ENCODE measurements around the gene NXT2.
A peak's percentile ranks its signal among the peaks of the same experiment; 100 is the strongest.

The NXT2 gene

GRCh38 chrX:109536439-109537323 is at the start of gene NXT2:
Gene NXT2, plus strand, starts transcription at chrX:109536844. Its CDS starts 163 bp downstream, at chrX:109537007.
- TF ChIP-seq CTCF (conservative IDR thresholded peaks at IDR 0.05), result no peak
- peak within 1 kb of the TSS; percentile 63 for H3K27ac ChIP-seq

GRCh38 chrX:109487640-109488039 is 49.0 kb upstream of the NXT2 start:
- TF ChIP-seq CTCF (conservative IDR thresholded peaks at IDR 0.05), result no peak

GRCh38 chrX:109489174-109489573 is 47.5 kb upstream of the NXT2 start:
- no peak overlapping the region for H3K27ac ChIP-seq
- TF ChIP-seq CTCF (conservative IDR thresholded peaks at IDR 0.05), result no peak

More at GRCh38 chrX:109487640-109488039, 49.0 kb upstream of the NXT2 start:
- no peak overlapping the region for H3K27ac ChIP-seq

- no peak for TF ChIP-seq CTCF (conservative IDR thresholded peaks at IDR 0.05)
- no peak overlapping the region for H3K27ac ChIP-seq
Measured at GRCh38 chrX:109498434-109498833, 38.2 kb upstream of the NXT2 start.

GRCh38 chrX:109501176-109501575 is 35.5 kb upstream of the NXT2 start:
- H3K27ac ChIP-seq, result no peak overlapping the region
- no peak for TF ChIP-seq CTCF (conservative IDR thresholded peaks at IDR 0.05)

GRCh38 chrX:109508915-109509314 is 27.7 kb upstream of the NXT2 start:
- H3K27ac ChIP-seq, result no peak overlapping the region
- TF ChIP-seq CTCF (conservative IDR thresholded peaks at IDR 0.05), result no peak

GRCh38 chrX:109511113-109511512 is 25.5 kb upstream of the NXT2 start:
- no peak overlapping the region for H3K27ac ChIP-seq
- no peak for TF ChIP-seq CTCF (conservative IDR thresholded peaks at IDR 0.05)
